ENCODE measurements around the gene FYB1. TPM values are rescaled to one million over a fixed set of nuclear protein-coding genes. Genes with fewer than 3 reads are reported as not detected.

The FYB1 gene
- total RNA-seq, 2 donors from 2014 or later: not detected

- WGBS, 2 experiments (ENCODE audit: insufficient coverage in 1 of 2, insufficient read length in 1 of 2): 59 to 68% methylated on average over 3 to 4 of the region's 4 CpGs
- TF ChIP-seq CTCF (conservative IDR thresholded peaks at IDR 0.05): no peak
- Mint-ChIP-seq H3K27me3 (ENCODE audit: insufficient read depth) (no peaks in the 10 kb centered on the region), H3K36me3 (ENCODE audit: low read depth) (no peaks in the 10 kb centered on the region), H3K27ac (no peak overlapping the region), H3K4me1 (peaks cover 5% of the 10 kb centered on the region), H3K9me3 (no peaks in the 10 kb centered on the region), H3K4me3 (no peak overlapping the region)
- Histone ChIP-seq H3K4me3 (ENCODE audit: low read length) (no peak overlapping the region), H3K36me3 (ENCODE audit: control insufficient read depth, insufficient read depth, low read length) (no peaks in the 10 kb centered on the region), H3K27ac (ENCODE audit: low read depth, low read length) (no peak overlapping the region), H3K27me3 (ENCODE audit: control insufficient read depth, insufficient read depth, low read length, poor library complexity, severe bottlenecking) (no peaks in the 10 kb centered on the region), H3K9me3 (ENCODE audit: control insufficient read depth, low read length) (no peaks in the 10 kb centered on the region), H3K9ac (ENCODE audit: extremely low read depth, low read length, poor library complexity, severe bottlenecking) (no peak overlapping the region), H3K4me1 (ENCODE audit: control insufficient read depth, insufficient read depth, low read length) (no peaks in the 10 kb centered on the region)
- no peak for DNase-seq
Observed at GRCh38 chr5:39171647-39172046, 47.7 kb downstream of the FYB1 start.

- no peaks in the 10 kb centered on the region for H3K36me3 Mint-ChIP-seq (ENCODE audit: low read depth)
- no peaks in the 10 kb centered on the region for H3K36me3 ChIP-seq (ENCODE audit: control insufficient read depth, insufficient read depth, low read length)
- H3K9ac ChIP-seq (ENCODE audit: extremely low read depth, low read length, poor library complexity, severe bottlenecking): no peak overlapping the region
- no peak overlapping the region for H3K4me3 ChIP-seq (ENCODE audit: low read length)
- no peak overlapping the region for H3K27ac ChIP-seq (ENCODE audit: low read depth, low read length)
- no peaks in the 10 kb centered on the region for H3K4me1 Mint-ChIP-seq
- no peak overlapping the region for H3K27ac Mint-ChIP-seq
- no peaks in the 10 kb centered on the region for H3K9me3 ChIP-seq (ENCODE audit: control insufficient read depth, low read length)
- H3K27me3 Mint-ChIP-seq (ENCODE audit: insufficient read depth): no peaks in the 10 kb centered on the region
- H3K4me3 Mint-ChIP-seq: no peak overlapping the region
- TF ChIP-seq CTCF (conservative IDR thresholded peaks at IDR 0.05): no peak
- DNase-seq: no peak
- H3K4me1 ChIP-seq (ENCODE audit: control insufficient read depth, insufficient read depth, low read length): no peaks in the 10 kb centered on the region
- no peaks in the 10 kb centered on the region for H3K9me3 Mint-ChIP-seq
- H3K27me3 ChIP-seq (ENCODE audit: control insufficient read depth, insufficient read depth, low read length, poor library complexity, severe bottlenecking): no peaks in the 10 kb centered on the region
- 88 to 100% methylated on average over 4 of the region's 4 CpGs for WGBS, 2 experiments (ENCODE audit: insufficient coverage in 1 of 2, insufficient read length in 1 of 2)
Observed at GRCh38 chr5:39169081-39169480, 50.3 kb downstream of the FYB1 start.

- no peaks in the 10 kb centered on the region for H3K9me3 Mint-ChIP-seq
- no peaks in the 10 kb centered on the region for H3K27me3 Mint-ChIP-seq (ENCODE audit: insufficient read depth)
- no peak overlapping the region for H3K27ac Mint-ChIP-seq
- Histone ChIP-seq H3K36me3 (ENCODE audit: control insufficient read depth, insufficient read depth, low read length) (no peaks in the 10 kb centered on the region), H3K27me3 (ENCODE audit: control insufficient read depth, insufficient read depth, low read length, poor library complexity, severe bottlenecking) (no peaks in the 10 kb centered on the region), H3K4me1 (ENCODE audit: control insufficient read depth, insufficient read depth, low read length) (no peaks in the 10 kb centered on the region), H3K27ac (ENCODE audit: low read depth, low read length) (no peak overlapping the region), H3K9ac (ENCODE audit: extremely low read depth, low read length, poor library complexity, severe bottlenecking) (no peak overlapping the region), H3K9me3 (ENCODE audit: control insufficient read depth, low read length) (no peaks in the 10 kb centered on the region), H3K4me3 (ENCODE audit: low read length) (no peak overlapping the region)
- H3K4me1 Mint-ChIP-seq: no peaks in the 10 kb centered on the region
- DNase-seq: no peak
- 86 to 91% methylated on average over 1 to 2 of the region's 2 CpGs for WGBS, 2 experiments (ENCODE audit: insufficient coverage in 1 of 2, insufficient read length in 1 of 2)
- no peaks in the 10 kb centered on the region for H3K36me3 Mint-ChIP-seq (ENCODE audit: low read depth)
- H3K4me3 Mint-ChIP-seq: no peak overlapping the region
- no peak for TF ChIP-seq CTCF (conservative IDR thresholded peaks at IDR 0.05)
Observed at GRCh38 chr5:39167972-39168342, 51.4 kb downstream of the FYB1 start.
